Heart left ventricle (tissue), 16 donors: Measurements from ENCODE around the gene PRR5L. TPM values are rescaled to one million over a fixed set of nuclear protein-coding genes. Genes with fewer than 3 reads are reported as not detected.

Experiments used
- ATAC-seq, 4 donors: fragments of 200-7000 bp; cut with Tn5 transposase; one replicate each; pipeline ENCODE4 v1.9.1; 2020 to 2022; ENCODE audit warnings: moderate library complexity in 4 of 4, mild to moderate bottlenecking in 3 of 4, moderate number of reproducible peaks in 1 of 4
- DNase-seq, 5 donors: peaks; one replicate each; pipeline ENCODE4 v3.0.0-alpha.2; 2020
- H3K27ac ChIP-seq, 12 donors: fragments of 200-600 bp; sonication (generic) in 4 of 12; one replicate each; pipeline versions ENCODE4 v1.5.0 to v1.8.0; 2016 to 2022; ENCODE audit warnings: mild to moderate bottlenecking in 2 of 12
- H3K27me3 ChIP-seq, 9 donors: fragments of 200-600 bp; sonication (generic) in 2 of 9; one replicate each; pipeline versions ENCODE4 v1.5.1 to v1.8.0; 2016 to 2022; ENCODE audit warnings: mild to moderate bottlenecking in 3 of 9
- H3K36me3 ChIP-seq, 9 donors: fragments of 200-600 bp; sonication (generic) in 2 of 9; one replicate each; pipeline versions ENCODE4 v1.5.0 to v1.8.0; 2018 to 2022; ENCODE audit warnings: mild to moderate bottlenecking in 2 of 9
- H3K4me1 ChIP-seq, 12 donors: fragments of 200-600 bp; sonication (generic) in 4 of 12; one replicate each; pipeline versions ENCODE4 v1.5.0 to v1.8.0; 2016 to 2022; ENCODE audit warnings: mild to moderate bottlenecking in 3 of 12
- H3K4me3 ChIP-seq, 12 donors: fragments of 200-600 bp; sonication (generic) in 4 of 12; one replicate each; pipeline versions ENCODE4 v1.5.0 to v1.8.0; 2017 to 2022; ENCODE audit warnings: mild to moderate bottlenecking in 9 of 12, moderate library complexity in 4 of 12
- H3K9me3 ChIP-seq, 12 donors: fragments of 200-600 bp; sonication (generic) in 4 of 12; one replicate each; pipeline versions ENCODE4 v1.5.0 to v1.8.0; 2016 to 2022; ENCODE audit warnings: mild to moderate bottlenecking in 1 of 12
- CTCF ChIP-seq, 12 donors: fragments of 200-600 bp; sonication (generic) in 4 of 12; IDR thresholded peaks; one replicate each; pipeline versions ENCODE4 v1.5.0 to v1.8.0; 2018 to 2022; ENCODE audit warnings: antibody characterized with exemption in 12 of 12, mild to moderate bottlenecking in 5 of 12
- POLR2A ChIP-seq, 2 donors: fragments of 450-650 bp; IDR thresholded peaks; one replicate each; pipeline ENCODE4 v1.6.1; 2017; ENCODE audit warnings: antibody characterized with exemption in 2 of 2, mild to moderate bottlenecking in 2 of 2, moderate library complexity in 2 of 2
- WGBS, 4 donors: extraction: QIAGEN DNeasy Blood & Tissue Kit in 2 of 4; methylation state at CpG; one replicate each; pipeline versions ENCODE4 v1.1.5 to v1.1.7; 2013 to 2018; 5-methylcytosine and 5-hydroxymethylcytosine counted together
- intact Hi-C, 10 donors: fragments of 100-400 bp; cut with DNase I; formaldehyde crosslinking; loops; one replicate each; pipeline versions ENCODE4 v1.11.1 to v1.14.2; 2022
- polyA plus RNA-seq, 2 donors: library from polyadenylated mRNA; stranded (reverse); fragments of 200-250 nt; gene quantifications; one replicate each; pipeline ENCODE4 v1.2.3, GENCODE V29; 2013
- total RNA-seq, 9 donors: library from RNA; depleted of rRNA in 2 of 9; stranded (reverse); fragments of >200 nt in 2 of 9; fragmentation: NEBNext Ultra II Directional in 3 of 9; extraction: Animal tissue kit (Norgen Biotek cat#: 25700) in 3 of 9; gene quantifications; one replicate each; pipeline versions ENCODE4 v1.1.0 to v1.2.4, GENCODE V29; 2016 to 2023
- donor health status: ischemic (EF 13 %, LVEDD 7.1; RV severe dilation, severe dysfunction).
- donor health status: healthy with polysubstance abuse.
- donor health status: DM: no; HTN: yes; CAD: no.
- donor health status: DM: no; HTN: no; CAD: no.
- donor health status: ischemic (EF 25% LVEDD 6.9; RV normal size, moderate dysfunction).
- donor health status: ischemic (EF 25% LVEDD 5.7; RV mildly dilated, moderate dysfunction).
- donor health status: healthy.
- donor health status: DM: yes; HTN: yes; CAD: no.
- donor health status: ischemic (EF 35%, LVEDD 5.7; RV mildly dilated, moderate dysfunction).
- donor health status: nonischemic (EF 11% LVEDD 7.7; RV severe dilation, severe dysfunction).
- donor health status: DM: yes; HTN: yes; CAD: no.
- donor health status: PGD.
- donor health status: ischemic (EF 29% LVEDD 5.4; RV normal size, mild dysfunction).
- donor health status: nonischemic (EF 23%, LVEDD 6.1; RV moderate dilation, normal function).

Gene PRR5L
- total and polyA plus RNA-seq, 11 donors: 0.61 to 17.8 (median 3.1) TPM

DNA sequence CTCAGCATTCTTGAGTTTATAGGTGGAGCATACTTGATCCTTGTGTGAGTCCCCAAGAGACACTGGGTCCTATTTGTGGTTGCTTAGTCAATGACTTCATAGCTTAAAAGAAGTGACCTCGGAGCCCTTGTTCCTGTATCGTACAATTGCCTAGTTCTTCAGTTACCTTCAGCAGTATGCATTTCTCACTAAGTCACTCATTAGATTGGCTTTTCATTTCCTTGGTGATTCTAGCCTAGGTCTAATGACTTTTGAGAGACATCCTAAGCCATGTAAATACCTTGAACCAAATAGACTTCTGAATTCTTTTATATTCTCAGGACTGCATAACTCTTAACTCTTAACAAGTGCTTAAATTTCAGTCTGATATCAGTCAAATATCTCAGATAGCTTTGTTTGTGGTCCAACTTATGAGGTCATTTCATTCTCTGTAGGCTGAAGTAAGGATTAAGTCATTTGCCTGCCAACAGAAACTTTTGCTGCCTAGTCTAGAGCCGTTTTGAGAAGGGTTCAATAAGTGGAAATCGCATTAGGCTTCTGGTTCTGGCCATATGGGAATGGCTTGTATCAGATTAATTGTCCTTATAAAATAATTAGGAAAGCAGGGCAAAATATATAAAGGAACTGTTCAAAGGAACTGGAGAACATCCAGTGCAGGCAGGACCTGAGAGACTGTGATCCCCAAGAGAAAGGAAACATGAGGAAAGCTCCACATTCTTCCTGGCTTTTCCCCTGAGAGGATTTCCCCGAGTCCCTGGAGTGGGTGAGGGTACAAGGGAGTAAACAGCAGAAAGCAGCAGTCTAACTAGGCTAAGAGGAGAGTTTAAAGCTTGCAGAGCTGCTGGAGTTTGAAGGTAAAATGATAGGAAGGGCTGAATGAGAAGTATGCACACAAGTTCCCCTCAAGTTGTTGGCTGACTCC, 174.1 kb downstream of the PRR5L start:
- H3K27me3 ChIP-seq: no peaks in the 10 kb centered on the region
- peak overlapping the region in 3 of 12 donors; percentile 2 to 35 (median 26) for H3K27ac ChIP-seq
- H3K36me3 ChIP-seq: no peaks in the 10 kb centered on the region
- WGBS, 4 donors: 35 to 48% (median 36%) methylated on average over 5 of the region's 5 CpGs
- peak in 2 of 4 donors; percentile 60 to 78 for ATAC-seq
- H3K9me3 ChIP-seq: no peaks in the 10 kb centered on the region
- no peak for TF ChIP-seq POLR2A (IDR thresholded peaks at IDR 0.05)
- no peak for TF ChIP-seq CTCF (IDR thresholded peaks at IDR 0.05)
- no peak for DNase-seq
- intact Hi-C loops: loop anchor here in 8 of 10 donors (5.0 to 10.0 kb wide), 7 partner anchors 93 to 855 kb away; partner anchors contain the start of gene FJX1 (in 3 of the 8)
- H3K4me3 ChIP-seq: no peak overlapping the region
- peaks cover 0 to 20% (median 13%) of the 10 kb centered on the region in 12 donors for H3K4me1 ChIP-seq

DNA sequence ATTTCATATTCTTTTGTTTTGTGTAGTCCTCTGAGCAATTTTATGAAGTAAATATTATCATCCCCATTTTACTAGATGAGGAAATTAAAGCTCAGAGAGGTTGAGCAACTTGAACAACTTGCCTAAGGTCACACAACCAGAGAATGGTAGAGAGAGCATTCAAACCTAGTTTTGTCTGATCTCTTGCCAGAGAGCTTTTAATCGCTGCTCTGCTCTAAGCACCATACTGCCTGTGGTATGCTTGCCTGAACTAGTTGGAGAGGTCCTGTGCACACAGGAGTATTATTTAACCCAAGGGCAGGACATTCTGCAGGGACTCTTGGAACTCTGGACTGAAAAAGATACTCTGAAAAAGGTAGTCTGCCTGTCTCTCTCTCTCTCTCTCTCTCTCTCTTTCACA, 175.5 kb downstream of the PRR5L start:
- H3K36me3 ChIP-seq: no peaks in the 10 kb centered on the region
- intact Hi-C loops: loop anchor here in 8 of 10 donors (5.0 to 10.0 kb wide), 7 partner anchors 94 to 857 kb away; partner anchors contain the start of gene FJX1 (in 3 of the 8)
- no peak for TF ChIP-seq POLR2A (IDR thresholded peaks at IDR 0.05)
- TF ChIP-seq CTCF (IDR thresholded peaks at IDR 0.05): no peak
- no peak for ATAC-seq
- 80 to 92% (median 85%) methylated on average over 1 of the region's 1 CpG for WGBS, 4 donors
- no peak for DNase-seq
- peaks cover 0 to 20% (median 13%) of the 10 kb centered on the region in 12 donors for H3K4me1 ChIP-seq
- no peak overlapping the region for H3K4me3 ChIP-seq
- H3K27me3 ChIP-seq: no peaks in the 10 kb centered on the region
- H3K9me3 ChIP-seq: no peaks in the 10 kb centered on the region
- H3K27ac ChIP-seq: no peak overlapping the region

DNA sequence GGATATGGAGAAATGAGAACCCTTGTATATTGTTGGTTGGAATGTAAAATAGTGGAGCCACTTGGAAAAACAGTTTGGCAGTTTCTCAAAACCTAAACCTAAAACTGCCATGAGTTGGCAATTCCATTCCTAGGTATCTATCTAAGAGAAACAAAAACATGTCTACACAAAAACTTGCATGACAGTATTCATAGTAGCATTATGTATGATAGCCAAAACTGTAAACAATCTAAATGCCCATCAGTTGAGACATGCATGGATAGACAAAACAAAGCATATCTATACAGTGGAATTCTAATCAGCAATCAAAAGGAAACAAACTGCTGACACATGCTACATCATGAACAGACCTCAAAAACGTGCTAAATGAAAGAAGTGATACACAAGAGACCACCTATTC, 179.1 kb downstream of the PRR5L start:
- ATAC-seq: no peak
- Histone ChIP-seq H3K36me3 (peaks cover 0 to 5% (median 0%) of the 10 kb centered on the region in 9 donors), H3K27ac (no peak overlapping the region), H3K4me3 (no peak overlapping the region), H3K9me3 (no peaks in the 10 kb centered on the region), H3K4me1 (peaks cover 0 to 24% (median 9%) of the 10 kb centered on the region in 12 donors), H3K27me3 (no peaks in the 10 kb centered on the region)
- WGBS, 4 donors: 56 to 73% (median 69%) methylated on average over 1 of the region's 1 CpG
- no peak for TF ChIP-seq POLR2A (IDR thresholded peaks at IDR 0.05)
- TF ChIP-seq CTCF (IDR thresholded peaks at IDR 0.05): no peak
- no peak for DNase-seq
- intact Hi-C loops: loop anchor here (5.0 to 10.0 kb wide), 8 partner anchors 98 to 860 kb away; partner anchors contain the start of gene FJX1 (in 6 of the 10)

GRCh38 chr11:36478700-36479329, 182.7 kb downstream of the PRR5L start:
- WGBS, 4 donors: 22 to 37% (median 24%) methylated on average over 2 of the region's 2 CpGs
- Histone ChIP-seq H3K9me3 (no peaks in the 10 kb centered on the region), H3K4me1 (peaks cover 0 to 17% (median 5%) of the 10 kb centered on the region in 12 donors), H3K27ac (no peak overlapping the region), H3K4me3 (no peak overlapping the region), H3K36me3 (peaks cover 0 to 11% (median 3%) of the 10 kb centered on the region in 9 donors), H3K27me3 (no peaks in the 10 kb centered on the region)
- peak in 1 of 5 donors; percentile 30 for DNase-seq
- ATAC-seq: peak in 3 of 4 donors; percentile 70 to 80 (median 78)
- no peak for TF ChIP-seq POLR2A (IDR thresholded peaks at IDR 0.05)
- peak; percentile 25 to 77 (median 62) for TF ChIP-seq CTCF (IDR thresholded peaks at IDR 0.05)
- intact Hi-C loops: loop anchor here (2.0 to 10.0 kb wide), 9 partner anchors 102 to 864 kb away; partner anchors contain the start of gene FJX1 (in 6 of the 10)
